Measurements from ENCODE around the gene ZDHHC5.

Gene ZDHHC5, protein sequence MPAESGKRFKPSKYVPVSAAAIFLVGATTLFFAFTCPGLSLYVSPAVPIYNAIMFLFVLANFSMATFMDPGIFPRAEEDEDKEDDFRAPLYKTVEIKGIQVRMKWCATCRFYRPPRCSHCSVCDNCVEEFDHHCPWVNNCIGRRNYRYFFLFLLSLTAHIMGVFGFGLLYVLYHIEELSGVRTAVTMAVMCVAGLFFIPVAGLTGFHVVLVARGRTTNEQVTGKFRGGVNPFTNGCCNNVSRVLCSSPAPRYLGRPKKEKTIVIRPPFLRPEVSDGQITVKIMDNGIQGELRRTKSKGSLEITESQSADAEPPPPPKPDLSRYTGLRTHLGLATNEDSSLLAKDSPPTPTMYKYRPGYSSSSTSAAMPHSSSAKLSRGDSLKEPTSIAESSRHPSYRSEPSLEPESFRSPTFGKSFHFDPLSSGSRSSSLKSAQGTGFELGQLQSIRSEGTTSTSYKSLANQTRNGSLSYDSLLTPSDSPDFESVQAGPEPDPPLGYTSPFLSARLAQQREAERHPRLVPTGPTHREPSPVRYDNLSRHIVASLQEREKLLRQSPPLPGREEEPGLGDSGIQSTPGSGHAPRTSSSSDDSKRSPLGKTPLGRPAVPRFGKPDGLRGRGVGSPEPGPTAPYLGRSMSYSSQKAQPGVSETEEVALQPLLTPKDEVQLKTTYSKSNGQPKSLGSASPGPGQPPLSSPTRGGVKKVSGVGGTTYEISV

DNA sequence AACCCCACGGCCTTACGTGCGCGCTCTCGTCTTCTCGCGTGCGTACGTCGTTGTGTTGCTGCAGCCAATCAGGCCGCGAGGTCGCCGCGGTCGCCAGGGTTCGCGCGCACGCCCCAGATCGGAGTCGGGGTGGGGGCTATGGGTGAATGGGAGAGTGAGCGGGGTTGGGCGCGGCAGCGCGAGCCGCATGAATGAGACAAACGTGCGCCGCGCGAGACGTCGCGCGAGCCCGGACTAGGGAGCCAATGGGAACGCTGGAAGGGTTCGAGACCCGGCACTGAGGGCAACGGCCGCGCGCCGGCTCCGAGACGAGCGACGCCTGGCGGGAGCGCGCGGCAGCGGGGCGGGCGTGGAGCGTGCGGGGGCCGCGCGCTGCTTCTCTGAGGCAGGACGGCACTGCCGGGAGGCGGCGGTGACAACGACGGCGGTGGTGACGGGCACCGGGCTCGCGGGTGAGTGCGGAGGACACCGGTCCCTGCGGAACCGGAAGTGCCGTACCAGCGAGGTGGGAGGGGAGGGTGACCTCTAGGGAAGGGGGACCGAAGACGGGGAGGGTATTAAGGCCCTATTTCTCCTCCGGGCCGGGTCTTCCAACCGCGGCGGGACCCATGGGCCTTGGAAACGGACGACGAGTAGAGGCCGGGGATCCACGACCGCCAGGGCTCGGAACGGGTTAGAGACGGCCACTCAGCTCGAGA is at the start of gene ZDHHC5:
Gene ZDHHC5 (plus strand): TSS at position 379 of the 698 bp plus-strand sequence. CDS start 4,977 bp downstream, outside the sequence.
- peak within 1 kb of the TSS; percentile 97 for H3K4me3 ChIP-seq (ENCODE audit: low read depth, low read length)
- TF ChIP-seq, protein P1, sequence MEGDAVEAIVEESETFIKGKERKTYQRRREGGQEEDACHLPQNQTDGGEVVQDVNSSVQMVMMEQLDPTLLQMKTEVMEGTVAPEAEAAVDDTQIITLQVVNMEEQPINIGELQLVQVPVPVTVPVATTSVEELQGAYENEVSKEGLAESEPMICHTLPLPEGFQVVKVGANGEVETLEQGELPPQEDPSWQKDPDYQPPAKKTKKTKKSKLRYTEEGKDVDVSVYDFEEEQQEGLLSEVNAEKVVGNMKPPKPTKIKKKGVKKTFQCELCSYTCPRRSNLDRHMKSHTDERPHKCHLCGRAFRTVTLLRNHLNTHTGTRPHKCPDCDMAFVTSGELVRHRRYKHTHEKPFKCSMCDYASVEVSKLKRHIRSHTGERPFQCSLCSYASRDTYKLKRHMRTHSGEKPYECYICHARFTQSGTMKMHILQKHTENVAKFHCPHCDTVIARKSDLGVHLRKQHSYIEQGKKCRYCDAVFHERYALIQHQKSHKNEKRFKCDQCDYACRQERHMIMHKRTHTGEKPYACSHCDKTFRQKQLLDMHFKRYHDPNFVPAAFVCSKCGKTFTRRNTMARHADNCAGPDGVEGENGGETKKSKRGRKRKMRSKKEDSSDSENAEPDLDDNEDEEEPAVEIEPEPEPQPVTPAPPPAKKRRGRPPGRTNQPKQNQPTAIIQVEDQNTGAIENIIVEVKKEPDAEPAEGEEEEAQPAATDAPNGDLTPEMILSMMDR (IDR thresholded peaks at IDR 0.05; ENCODE audit: low read depth, low read length) = peak; percentile 23; the same call in 1 of the 2 replicates

DNA sequence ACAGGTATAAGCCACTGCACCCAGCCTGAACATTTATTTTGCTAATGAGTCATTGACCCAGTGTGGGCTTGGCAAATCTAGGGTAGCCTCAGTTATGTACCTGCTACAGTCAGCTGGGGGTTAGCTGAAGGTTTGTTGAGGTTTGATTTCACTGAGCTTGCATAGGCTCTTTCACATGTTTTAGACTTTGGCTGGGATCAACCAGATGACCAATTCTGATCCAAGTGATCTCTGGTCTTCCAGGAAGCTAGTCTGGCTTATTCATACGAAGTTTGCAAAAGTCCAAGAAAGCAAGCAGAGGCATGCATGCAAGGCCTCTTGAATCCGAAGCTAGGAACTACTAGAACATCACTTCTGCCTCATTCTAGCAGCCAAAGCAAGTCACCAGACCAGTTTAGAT is 49.5 kb upstream of the ZDHHC5 start:
- TF ChIP-seq, protein P1 (IDR thresholded peaks at IDR 0.05; ENCODE audit: low read depth, low read length) = no peak
- no peak overlapping the region for H3K4me3 ChIP-seq (ENCODE audit: low read depth, low read length)

DNA sequence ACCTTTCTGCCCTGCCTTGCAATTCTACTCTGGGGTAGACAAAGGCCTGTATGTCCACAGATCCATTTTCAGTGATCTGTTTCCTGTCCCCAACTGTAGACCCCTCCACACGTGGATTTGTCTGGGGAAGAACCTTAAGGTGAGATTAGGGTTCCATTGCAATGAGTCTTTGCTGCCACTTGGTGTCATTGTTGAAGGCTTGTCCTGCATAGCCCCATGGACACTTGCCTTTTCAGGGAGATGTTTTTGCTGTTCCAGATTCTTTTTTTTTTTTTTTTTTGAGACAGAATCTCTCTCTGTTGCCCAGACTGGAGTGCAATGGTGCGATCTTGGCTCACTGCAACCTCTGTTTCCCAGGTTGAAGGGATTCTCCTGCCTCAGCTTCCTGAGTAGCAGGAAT is 48.6 kb upstream of the ZDHHC5 start:
- TF ChIP-seq, protein P1 (IDR thresholded peaks at IDR 0.05; ENCODE audit: low read depth, low read length) = 0 out of 2 replicates have a peak, but pooled peaks have one; percentile 4
- no peak overlapping the region for H3K4me3 ChIP-seq (ENCODE audit: low read depth, low read length)

DNA sequence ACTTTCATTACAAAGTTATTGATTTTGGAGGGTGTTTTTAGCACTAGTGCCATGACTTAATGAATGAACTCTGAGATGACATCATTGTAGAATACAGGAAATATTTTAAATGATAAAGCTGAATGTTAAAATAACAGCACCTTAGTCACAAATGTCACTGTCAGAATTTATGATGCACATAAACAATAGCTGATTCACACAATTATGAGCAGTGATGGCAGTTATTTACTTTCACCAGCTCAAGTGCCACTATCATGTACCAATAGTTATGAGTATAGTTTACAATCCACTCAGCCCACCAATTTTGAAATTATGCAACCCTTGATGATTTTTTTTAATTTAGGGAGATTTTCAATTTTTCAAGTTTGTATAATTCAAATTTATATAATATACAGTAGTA is 47.4 kb upstream of the ZDHHC5 start:
- H3K4me3 ChIP-seq (ENCODE audit: low read depth, low read length) = no peak overlapping the region
- TF ChIP-seq, protein P1 (IDR thresholded peaks at IDR 0.05; ENCODE audit: low read depth, low read length) = no peak

DNA sequence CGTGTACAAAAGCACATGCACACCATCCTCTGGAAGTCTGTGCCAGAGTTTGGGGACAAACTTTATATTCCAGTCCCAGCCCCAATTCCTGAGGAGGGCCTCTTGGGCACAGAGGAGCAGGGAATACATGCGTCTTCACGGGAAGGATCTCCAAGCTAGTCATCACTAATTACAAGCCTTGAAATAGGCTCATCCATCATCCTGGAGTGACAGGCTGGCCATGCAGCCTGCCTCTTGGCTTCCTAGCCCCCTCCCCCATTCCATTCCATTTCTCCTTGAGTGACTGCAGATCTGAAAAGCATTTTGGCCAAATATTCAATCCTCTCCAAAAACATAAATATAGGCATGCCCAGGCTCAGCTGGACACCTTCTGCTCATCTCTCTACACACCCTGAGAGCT is 45.7 kb upstream of the ZDHHC5 start:
- H3K4me3 ChIP-seq (ENCODE audit: low read depth, low read length) = no peak overlapping the region
- TF ChIP-seq, protein P1 (IDR thresholded peaks at IDR 0.05; ENCODE audit: low read depth, low read length) = no peak

DNA sequence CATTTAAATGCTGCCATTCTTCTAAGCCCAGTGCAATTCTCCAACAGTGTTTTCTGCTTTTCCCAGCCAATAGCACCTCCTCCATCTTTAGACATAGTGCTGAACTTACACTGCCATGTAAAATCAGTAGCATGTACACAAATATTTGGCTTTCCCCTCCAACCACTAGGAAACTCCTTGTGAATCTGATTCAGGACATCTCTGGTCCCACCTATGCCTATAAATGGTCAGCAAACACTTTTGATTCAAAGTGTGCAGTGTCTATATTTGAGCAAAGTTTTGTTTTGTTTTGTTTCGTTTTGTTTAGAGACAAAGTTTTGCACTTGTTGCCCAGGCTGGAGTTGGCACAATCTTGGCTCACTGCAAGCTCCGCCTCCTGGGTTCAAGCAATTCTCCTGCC is 43.0 kb upstream of the ZDHHC5 start:
- no peak overlapping the region for H3K4me3 ChIP-seq (ENCODE audit: low read depth, low read length)
- TF ChIP-seq, protein P1 (IDR thresholded peaks at IDR 0.05; ENCODE audit: low read depth, low read length) = no peak

All from WI38 (cell line).